ENCODE data around the gene RHOJ. TPM values are rescaled to one million over a fixed set of nuclear protein-coding genes. Genes with fewer than 3 reads are reported as not detected.
"Not testable (repeated sequence)": the region's sequence is repeated elsewhere in the genome, so short reads cannot be mapped to it uniquely, and the experiment has no call there.

The RHOJ gene
- total RNA-seq, 1 experiment from 2014 or later: not detected

DNA sequence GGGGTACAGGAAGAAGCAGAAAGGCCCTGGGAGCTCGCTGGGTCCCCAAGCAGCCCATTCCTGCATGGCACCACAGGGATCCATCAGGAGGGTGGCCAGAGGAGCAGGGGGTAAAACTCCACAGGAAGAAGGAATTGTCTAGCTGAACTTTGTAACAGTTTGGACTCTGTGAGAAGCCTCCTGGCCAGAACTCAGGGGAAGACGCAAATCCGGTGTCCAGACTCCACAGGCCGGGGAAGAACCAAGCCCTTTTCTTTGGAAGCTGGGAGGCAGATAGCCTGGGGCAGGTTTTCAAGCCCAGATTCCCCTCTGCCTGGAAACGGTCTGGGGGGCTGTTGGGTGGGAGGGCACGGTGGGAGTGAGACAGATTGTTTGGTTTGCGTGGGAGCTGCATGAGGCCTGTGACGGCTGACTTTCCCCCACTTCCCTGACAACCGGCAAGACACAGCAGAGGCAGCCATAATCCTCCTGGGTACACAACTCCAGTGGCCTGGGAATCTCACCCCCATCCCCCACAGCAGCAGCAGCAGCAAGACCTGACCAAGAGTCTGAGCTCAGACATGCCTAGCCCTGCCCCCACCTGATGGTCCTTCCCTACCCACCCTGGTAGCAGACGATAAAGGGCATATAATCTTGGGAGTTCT, 97.8 kb downstream of the RHOJ start:
- no peak for DNase-seq
- H3K4me3 ChIP-seq: no peak overlapping the region
- H3K9me3 ChIP-seq: no peaks in the 10 kb centered on the region
- H3K36me3 ChIP-seq: no peaks in the 10 kb centered on the region
- H3K27me3 ChIP-seq: no peaks in the 10 kb centered on the region

DNA sequence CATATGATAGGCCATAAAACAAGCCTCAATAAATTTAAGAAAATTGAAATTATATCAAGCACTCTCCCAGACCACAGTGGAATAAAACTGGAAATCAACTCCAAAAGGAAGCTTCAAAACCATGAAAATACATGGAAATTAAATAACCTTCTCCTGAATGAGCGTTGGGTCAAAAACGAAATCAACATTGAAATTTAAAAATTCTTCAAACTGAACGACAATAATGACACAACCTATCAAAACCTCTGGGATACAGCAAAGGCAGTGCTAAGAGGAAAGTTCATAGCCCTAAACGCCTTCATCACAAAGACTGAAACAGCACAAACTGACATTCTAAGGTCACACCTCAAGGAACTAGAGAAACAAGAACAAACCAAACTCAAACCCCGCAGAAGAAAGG, 100.2 kb downstream of the RHOJ start:
- DNase-seq, H3K27me3 ChIP-seq, H3K4me3 ChIP-seq, H3K9me3 ChIP-seq, H3K36me3 ChIP-seq: not testable (repeated sequence)

DNA sequence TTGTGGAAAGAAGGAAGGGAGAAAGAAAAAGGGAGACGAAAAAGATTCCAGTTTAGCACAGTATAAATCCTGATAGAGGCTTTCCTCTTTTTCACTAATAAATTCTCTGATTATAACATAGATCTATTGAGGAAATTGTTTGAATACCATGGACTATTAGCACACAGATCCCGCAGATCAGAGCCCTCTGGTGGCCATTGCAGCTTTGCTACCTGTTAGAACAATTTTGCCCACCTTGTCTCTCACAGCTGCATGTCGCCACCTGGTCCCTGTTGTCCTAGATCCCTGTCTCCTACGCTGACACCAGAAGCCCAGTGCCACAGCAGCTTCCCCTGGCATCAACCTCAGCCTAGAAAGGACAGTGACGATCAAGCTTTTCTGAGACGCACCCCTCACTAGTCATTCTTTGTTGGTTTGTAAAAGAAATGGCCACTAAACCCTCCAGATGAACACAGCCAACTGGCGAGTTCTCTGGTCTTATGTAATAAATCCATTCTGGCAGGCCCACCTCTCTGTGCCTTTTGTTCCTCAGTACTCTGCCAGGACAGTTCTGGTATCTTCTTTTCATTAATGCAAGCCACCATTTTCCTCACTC, 104.6 kb downstream of the RHOJ start:
- Histone ChIP-seq H3K9me3 (no peaks in the 10 kb centered on the region), H3K36me3 (no peaks in the 10 kb centered on the region), H3K4me3 (no peak overlapping the region), H3K27me3 (no peaks in the 10 kb centered on the region)
- DNase-seq: no peak

DNA sequence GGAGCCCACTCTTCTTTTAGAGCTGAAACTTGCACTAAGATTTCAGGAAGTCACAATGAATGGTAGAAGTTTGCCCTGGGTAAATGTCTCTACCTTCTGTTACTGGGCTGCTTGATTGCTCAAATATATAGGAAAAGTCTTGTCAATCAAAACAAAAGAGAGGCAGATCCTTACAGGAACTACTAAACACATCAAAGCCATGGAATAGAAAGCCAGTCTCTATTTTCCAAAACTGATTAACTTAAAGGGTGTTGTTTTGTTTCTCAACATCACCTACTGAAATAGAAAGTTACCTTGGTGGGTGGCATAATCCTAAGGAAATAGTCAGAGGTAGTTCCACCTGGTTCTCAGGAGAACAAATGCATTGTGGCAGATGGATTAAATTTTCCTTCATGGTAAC, 114.6 kb downstream of the RHOJ start, which contains the start of gene GPHB5:
Gene GPHB5, minus strand, starts transcription at position 101 of the 400 bp plus-strand sequence. CDS start 1,086 bp downstream, outside the sequence.
- H3K9me3 ChIP-seq: no peaks in the 10 kb centered on the region
- no peaks in the 10 kb centered on the region for H3K27me3 ChIP-seq
- H3K4me3 ChIP-seq: no peak within 1 kb of the TSS
- no peaks in the 10 kb centered on the region for H3K36me3 ChIP-seq
- DNase-seq: no peak

DNA sequence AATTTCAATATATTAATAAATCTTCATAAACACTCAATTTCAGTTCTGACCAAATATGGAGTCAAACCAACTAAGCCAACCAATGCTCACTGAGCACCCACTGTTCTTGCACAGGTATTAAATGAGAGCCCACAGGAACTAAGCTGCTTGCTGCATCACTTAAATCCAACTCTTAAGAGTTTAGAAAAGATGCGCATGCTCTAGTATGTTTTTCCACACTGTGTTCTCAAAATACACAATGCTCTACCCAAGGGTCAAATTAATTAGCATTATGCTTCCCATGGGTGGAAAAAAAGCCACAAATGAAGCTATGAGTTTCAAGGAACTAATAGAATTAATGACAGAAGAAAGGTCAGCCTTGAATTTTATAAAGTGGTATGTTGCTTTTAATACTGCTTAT, 118.2 kb downstream of the RHOJ start:
- Histone ChIP-seq H3K4me3 (no peak overlapping the region), H3K9me3 (no peaks in the 10 kb centered on the region)
- DNase-seq: no peak

DNA sequence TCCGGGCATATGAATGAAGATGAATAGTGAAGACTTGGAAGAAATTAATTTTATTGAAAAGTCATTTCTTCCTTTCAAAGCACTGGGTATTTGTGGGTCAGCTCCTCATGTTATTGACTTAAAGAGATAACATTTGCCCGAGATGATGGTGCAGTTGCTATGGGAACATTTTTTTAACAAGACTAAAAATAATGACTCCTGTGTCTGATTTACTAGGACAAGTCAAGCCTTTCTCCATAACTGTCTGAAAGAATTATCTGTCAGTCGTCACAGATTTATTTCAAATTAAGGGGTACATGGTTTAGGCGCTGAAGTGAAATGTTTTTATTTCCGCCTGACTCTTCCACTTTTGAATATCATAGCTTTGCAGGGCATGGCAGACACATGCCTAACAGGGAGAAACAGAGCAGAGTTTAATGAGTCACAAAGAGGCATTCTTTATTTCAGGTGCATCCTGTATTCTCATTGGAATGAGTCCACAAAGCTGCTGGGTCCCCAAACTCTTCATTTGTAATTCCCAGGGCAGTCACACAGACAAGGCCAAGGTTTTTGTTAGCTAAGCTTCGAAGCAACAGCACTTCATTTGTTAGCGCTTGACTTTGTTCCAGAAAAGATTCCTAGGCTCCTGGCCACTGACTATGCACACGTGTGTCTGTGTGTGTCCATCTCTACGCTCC, 118.8 kb downstream of the RHOJ start:
- no peak for DNase-seq
- no peaks in the 10 kb centered on the region for H3K9me3 ChIP-seq
- no peak overlapping the region for H3K4me3 ChIP-seq
- H3K27me3 ChIP-seq: no peaks in the 10 kb centered on the region
- no peaks in the 10 kb centered on the region for H3K36me3 ChIP-seq

More for the DNA sequence above, 118.2 kb downstream of the RHOJ start:
- Histone ChIP-seq H3K36me3 (no peaks in the 10 kb centered on the region), H3K27me3 (no peaks in the 10 kb centered on the region)

DNA sequence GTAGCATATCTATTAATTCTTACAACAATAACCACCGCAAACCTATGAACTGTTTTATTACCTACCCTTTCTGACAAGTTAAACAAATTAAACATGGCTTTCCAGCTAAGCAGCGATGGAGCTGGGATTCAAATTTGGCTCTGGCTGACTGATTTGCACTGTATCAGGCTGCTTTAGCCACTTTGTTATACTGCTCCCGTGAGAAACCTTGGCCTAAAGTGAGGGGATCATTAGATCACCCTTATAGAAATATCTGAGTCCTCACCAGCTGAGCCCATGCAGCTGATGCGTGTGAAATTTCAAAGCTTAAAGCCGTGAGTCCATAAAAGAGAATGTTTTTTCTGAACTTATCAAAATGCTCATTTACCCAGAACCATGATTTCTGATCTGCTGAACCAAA, 122.6 kb downstream of the RHOJ start:
- Histone ChIP-seq H3K36me3 (no peaks in the 10 kb centered on the region), H3K9me3 (no peaks in the 10 kb centered on the region), H3K27me3 (no peaks in the 10 kb centered on the region), H3K4me3 (no peak overlapping the region)
- DNase-seq: no peak

DNA sequence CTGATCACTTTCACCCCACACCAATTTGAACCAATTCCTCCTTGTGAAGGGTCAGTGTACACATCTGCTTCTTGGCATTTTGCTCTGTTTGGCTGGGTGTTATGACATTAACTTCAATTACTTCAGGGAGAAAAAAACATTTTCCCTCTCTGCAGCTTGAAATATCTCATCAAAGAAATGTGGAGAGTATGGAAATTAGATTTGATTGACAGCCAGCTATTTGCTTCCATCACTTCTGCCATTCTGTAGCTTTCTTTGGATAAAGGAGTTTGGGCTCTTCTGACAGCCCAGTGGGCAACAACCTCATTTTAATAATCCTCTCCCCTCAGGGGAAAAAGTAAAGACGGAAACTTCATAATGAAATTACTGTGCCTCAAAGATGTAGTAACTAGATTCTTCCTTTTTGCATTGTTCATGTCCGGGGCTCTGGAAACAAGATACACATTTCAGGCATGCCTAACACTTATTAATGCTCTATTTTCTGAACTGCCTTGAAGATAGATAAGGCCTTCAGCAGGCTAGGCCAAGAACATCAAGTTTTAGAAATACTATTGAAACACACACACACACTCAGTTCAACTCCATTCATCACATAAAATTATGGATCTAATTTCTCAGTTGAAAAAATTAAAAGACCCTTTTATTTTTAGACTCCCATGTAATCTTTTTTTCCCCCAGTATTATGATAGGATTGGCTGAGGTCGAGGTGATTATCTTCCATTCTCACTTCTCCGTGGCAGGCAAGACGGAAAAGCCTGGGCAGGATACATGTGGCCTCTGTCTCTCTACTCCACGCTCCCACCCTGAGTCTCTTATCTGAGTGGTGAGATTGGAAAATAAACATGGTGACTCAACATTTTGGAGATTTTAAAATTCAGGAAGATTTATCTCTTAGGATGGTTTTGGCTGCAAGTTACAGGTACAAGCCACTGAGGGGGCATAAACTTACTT, 124.8 kb downstream of the RHOJ start:
- no peaks in the 10 kb centered on the region for H3K27me3 ChIP-seq
- H3K36me3 ChIP-seq: no peaks in the 10 kb centered on the region
- no peak overlapping the region for H3K4me3 ChIP-seq
- DNase-seq: no peak
- H3K9me3 ChIP-seq: no peaks in the 10 kb centered on the region

DNA sequence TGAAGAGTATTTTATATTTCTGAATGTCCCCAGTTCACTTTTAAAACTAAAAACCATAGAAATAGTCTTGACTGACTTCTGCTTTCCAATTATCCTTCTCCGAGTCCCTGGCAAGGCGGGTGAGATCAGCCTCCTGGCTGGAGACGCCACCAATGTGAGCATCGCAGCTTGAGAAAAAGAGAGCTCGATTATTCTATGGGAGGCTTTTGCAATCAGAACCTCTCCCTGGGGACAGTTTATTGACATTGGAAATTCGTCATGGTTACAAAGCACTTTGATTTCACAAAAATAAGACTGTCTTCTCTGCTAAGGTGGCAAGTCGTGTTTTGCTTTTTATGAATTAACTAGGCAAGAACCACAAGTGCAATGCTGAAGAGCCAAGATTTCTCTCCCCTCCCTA, 138.1 kb downstream of the RHOJ start:
- Histone ChIP-seq H3K4me3 (no peak overlapping the region), H3K36me3 (no peaks in the 10 kb centered on the region), H3K27me3 (no peaks in the 10 kb centered on the region), H3K9me3 (no peaks in the 10 kb centered on the region)
- no peak for DNase-seq

Other genes starting within 250 kb of the RHOJ start
- gene KCNH5, start 159.0 kb upstream of the RHOJ start, total RNA-seq (2014; rRNA removed; shearing (Covaris generic); ENCODE audit: low replicate concordance): not detected in 2 replicates
- gene GPHB5, start 114.5 kb downstream of the RHOJ start, total RNA-seq (2014; rRNA removed; shearing (Covaris generic); ENCODE audit: low replicate concordance): not detected in 2 replicates